Vagina (tissue), 2 donors: Measurements from ENCODE around the gene HAGH. TPM values are rescaled to one million over a fixed set of nuclear protein-coding genes. Genes with fewer than 3 reads are reported as not detected.

Experiments
- DNase-seq, 2 donors: peaks; one replicate each; pipeline ENCODE4 v3.0.0-alpha.2; 2017; ENCODE audit errors: extremely low spot score in 2 of 2
- H3K27ac ChIP-seq: fragments of 200-600 bp; sonication (generic); one replicate; pipeline ENCODE4 v1.5.1; 2019
- H3K27me3 ChIP-seq: fragments of 200-600 bp; sonication (generic); one replicate; pipeline ENCODE4 v1.5.1; 2019
- H3K36me3 ChIP-seq, 2 donors: fragments of 200-600 bp; sonication (generic); one replicate each; pipeline ENCODE4 v1.5.1; 2017 to 2019
- H3K4me1 ChIP-seq: fragments of 200-600 bp; sonication (generic); one replicate; pipeline ENCODE4 v1.5.1; 2019
- H3K4me3 ChIP-seq, 2 donors: fragments of 200-600 bp; sonication (generic); 1 replicate in 1 of 2; 2 replicates in 1 of 2; pipeline ENCODE4 v1.5.1; 2016 to 2019
- H3K9me3 ChIP-seq: fragments of 200-600 bp; sonication (generic); one replicate; pipeline ENCODE4 v1.5.1; 2019
- POLR2A ChIP-seq, 2 donors: fragments of 450-650 bp; IDR thresholded peaks; one replicate each; pipeline ENCODE4 v1.6.1; 2017; ENCODE audit warnings: antibody characterized with exemption in 2 of 2, mild to moderate bottlenecking in 2 of 2, moderate library complexity in 2 of 2
- POLR2AphosphoS5 ChIP-seq, 2 donors: sonication (generic); formaldehyde crosslinking; IDR thresholded peaks; one replicate each; pipeline ENCODE4 v1.9.0; 2017; ENCODE audit warnings: antibody characterized with exemption in 2 of 2, mild to moderate bottlenecking in 2 of 2, low read depth in 1 of 2; ENCODE audit not compliant: insufficient read depth in 1 of 2
- intact Hi-C: fragments of 100-400 bp; cut with DNase I; formaldehyde crosslinking; loops from one replicate; pipeline ENCODE4 v1.15.1; 2023
- total RNA-seq: library from RNA; depleted of rRNA; stranded (reverse); fragments of >200 nt; gene quantifications from one replicate; pipeline ENCODE4 v1.2.3, GENCODE V29; 2016
- TF ChIP-seq, protein P1 (sequence below), 3 experiments: fragments of 450-650 bp in 2 of 3; fragments of 200-600 bp in 1 of 3; sonication (generic) in 1 of 3; IDR thresholded peaks; one replicate each; pipeline ENCODE4 v1.5.1; 2017 to 2019; ENCODE audit warnings: antibody characterized with exemption in 3 of 3, mild to moderate bottlenecking in 2 of 3, moderate library complexity in 2 of 3

Gene HAGH
- total RNA-seq, 1 donor from 2014 or later = 71.5 TPM

GRCh38 chr16:1768061-1768766, 58.4 kb downstream of the HAGH start:
- H3K27ac ChIP-seq = no peak overlapping the region
- no peak for DNase-seq
- H3K27me3 ChIP-seq = no peaks in the 10 kb centered on the region
- no peaks in the 10 kb centered on the region for H3K9me3 ChIP-seq
- H3K36me3 ChIP-seq = peaks cover 0 to 50% of the 10 kb centered on the region in 2 donors
- intact Hi-C loops = no loop called here
- peaks cover 24% of the 10 kb centered on the region for H3K4me1 ChIP-seq
- no peak overlapping the region for H3K4me3 ChIP-seq
- no peak for TF ChIP-seq POLR2A (IDR thresholded peaks at IDR 0.05)
- TF ChIP-seq POLR2AphosphoS5 (IDR thresholded peaks at IDR 0.05; ENCODE audit: insufficient read depth in 1 of 2, low read depth in 1 of 2) = no peak
- TF ChIP-seq, protein P1, sequence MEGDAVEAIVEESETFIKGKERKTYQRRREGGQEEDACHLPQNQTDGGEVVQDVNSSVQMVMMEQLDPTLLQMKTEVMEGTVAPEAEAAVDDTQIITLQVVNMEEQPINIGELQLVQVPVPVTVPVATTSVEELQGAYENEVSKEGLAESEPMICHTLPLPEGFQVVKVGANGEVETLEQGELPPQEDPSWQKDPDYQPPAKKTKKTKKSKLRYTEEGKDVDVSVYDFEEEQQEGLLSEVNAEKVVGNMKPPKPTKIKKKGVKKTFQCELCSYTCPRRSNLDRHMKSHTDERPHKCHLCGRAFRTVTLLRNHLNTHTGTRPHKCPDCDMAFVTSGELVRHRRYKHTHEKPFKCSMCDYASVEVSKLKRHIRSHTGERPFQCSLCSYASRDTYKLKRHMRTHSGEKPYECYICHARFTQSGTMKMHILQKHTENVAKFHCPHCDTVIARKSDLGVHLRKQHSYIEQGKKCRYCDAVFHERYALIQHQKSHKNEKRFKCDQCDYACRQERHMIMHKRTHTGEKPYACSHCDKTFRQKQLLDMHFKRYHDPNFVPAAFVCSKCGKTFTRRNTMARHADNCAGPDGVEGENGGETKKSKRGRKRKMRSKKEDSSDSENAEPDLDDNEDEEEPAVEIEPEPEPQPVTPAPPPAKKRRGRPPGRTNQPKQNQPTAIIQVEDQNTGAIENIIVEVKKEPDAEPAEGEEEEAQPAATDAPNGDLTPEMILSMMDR (IDR thresholded peaks at IDR 0.05) = no peak

DNA sequence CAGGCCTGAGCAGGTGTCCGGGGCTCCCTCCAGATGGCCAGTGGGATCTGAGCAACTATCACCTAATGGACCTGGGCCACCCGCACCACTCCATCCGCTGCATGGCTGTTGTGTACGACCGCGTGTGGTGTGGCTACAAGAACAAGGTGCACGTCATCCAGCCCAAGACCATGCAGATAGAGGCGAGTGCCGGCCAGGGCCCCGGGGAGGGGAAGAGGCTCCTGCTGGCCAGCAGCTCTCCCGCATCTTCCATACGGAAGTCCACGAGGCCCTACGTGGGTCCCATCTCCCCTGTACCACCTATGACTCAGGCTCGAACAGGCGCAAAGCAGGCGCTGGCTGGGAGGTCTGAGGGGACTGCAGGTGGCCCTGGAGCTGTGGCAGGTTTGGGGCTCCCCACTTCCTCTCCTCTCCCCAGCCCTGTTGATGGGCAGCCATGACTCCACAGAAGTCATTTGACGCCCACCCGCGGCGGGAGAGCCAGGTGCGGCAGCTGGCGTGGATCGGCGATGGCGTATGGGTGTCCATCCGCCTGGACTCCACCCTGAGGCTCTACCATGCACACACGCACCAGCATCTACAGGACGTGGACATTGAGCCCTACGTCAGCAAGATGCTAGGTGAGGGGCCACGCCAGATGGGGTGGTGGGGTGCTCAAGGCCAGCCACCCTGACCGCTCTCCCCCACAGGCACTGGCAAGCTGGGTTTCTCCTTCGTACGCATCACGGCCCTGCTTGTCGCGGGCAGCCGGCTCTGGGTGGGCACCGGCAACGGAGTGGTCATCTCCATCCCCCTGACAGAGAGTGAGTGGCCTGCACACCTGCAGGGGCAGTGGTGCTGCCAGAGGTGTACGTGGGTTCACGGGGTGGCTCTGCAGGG, 59.3 kb downstream of the HAGH start:
- Histone ChIP-seq H3K9me3 (no peaks in the 10 kb centered on the region), H3K27ac (no peak overlapping the region), H3K4me1 (peaks cover 23% of the 10 kb centered on the region), H3K4me3 (no peak overlapping the region), H3K36me3 (peaks cover 0 to 59% of the 10 kb centered on the region in 2 donors), H3K27me3 (no peaks in the 10 kb centered on the region)
- no peak for DNase-seq
- intact Hi-C loops = no loop called here
- TF ChIP-seq POLR2A (IDR thresholded peaks at IDR 0.05) (no peak), POLR2AphosphoS5 (IDR thresholded peaks at IDR 0.05; ENCODE audit: insufficient read depth in 1 of 2, low read depth in 1 of 2) (no peak)
- TF ChIP-seq, protein P1 (IDR thresholded peaks at IDR 0.05) = no peak

GRCh38 chr16:1766701-1767100, 59.9 kb downstream of the HAGH start:
- no peak for DNase-seq
- H3K36me3 ChIP-seq = peaks cover 0 to 61% of the 10 kb centered on the region in 2 donors
- no peaks in the 10 kb centered on the region for H3K27me3 ChIP-seq
- peaks cover 16% of the 10 kb centered on the region for H3K4me1 ChIP-seq
- H3K9me3 ChIP-seq = no peaks in the 10 kb centered on the region
- TF ChIP-seq, protein P1 (IDR thresholded peaks at IDR 0.05) = no peak
- TF ChIP-seq POLR2A (IDR thresholded peaks at IDR 0.05) (no peak), POLR2AphosphoS5 (IDR thresholded peaks at IDR 0.05; ENCODE audit: insufficient read depth in 1 of 2, low read depth in 1 of 2) (no peak)
- H3K4me3 ChIP-seq = no peak overlapping the region
- intact Hi-C loops = no loop called here
- H3K27ac ChIP-seq = no peak overlapping the region

- Histone ChIP-seq H3K9me3 (no peaks in the 10 kb centered on the region), H3K4me1 (peaks cover 13% of the 10 kb centered on the region), H3K36me3 (peaks cover 0 to 61% of the 10 kb centered on the region in 2 donors), H3K27ac (no peak overlapping the region), H3K4me3 (no peak overlapping the region), H3K27me3 (no peaks in the 10 kb centered on the region)
- DNase-seq = no peak
- intact Hi-C loops = no loop called here
- TF ChIP-seq POLR2AphosphoS5 (IDR thresholded peaks at IDR 0.05; ENCODE audit: insufficient read depth in 1 of 2, low read depth in 1 of 2) (no peak), POLR2A (IDR thresholded peaks at IDR 0.05) (no peak)
- TF ChIP-seq, protein P1 (IDR thresholded peaks at IDR 0.05) = no peak
Observed at GRCh38 chr16:1766231-1766630, 60.4 kb downstream of the HAGH start.
